PC-9 (cell line): ENCODE data around the gene EPB41.
"Not testable (repeated sequence)": the region's sequence is repeated elsewhere in the genome, so short reads cannot be mapped to it uniquely, and the experiment has no call there.

ENCODE experiments used
- CTCF ChIP-seq: fragments of 200-600 bp; sonication (generic); conservative IDR thresholded peaks from 2 replicates; pipeline ENCODE4 v1.6.1; 2017; ENCODE audit warnings: mixed run types, antibody characterized with exemption, mild to moderate bottlenecking, moderate library complexity
- EZH2 ChIP-seq: fragments of 200-600 bp; sonication (generic); IDR thresholded peaks from 2 replicates; pipeline ENCODE4 v1.8.0; 2017; ENCODE audit warnings: antibody characterized with exemption, low read depth

GRCh38 chr1:28962114-28962831 is 47.9 kb downstream of the EPB41 start:
- TF ChIP-seq CTCF, EZH2: not testable (repeated sequence)
